22Rv1 (cell line): ENCODE measurements around the gene CEP89.
"Not testable (repeated sequence)": the region's sequence is repeated elsewhere in the genome, so short reads cannot be mapped to it uniquely, and the experiment has no call there.

ENCODE experiments used
- ZFX ChIP-seq: fragments of 450-650 bp; IDR thresholded peaks from 2 replicates; pipeline ENCODE4 v1.6.1; 2017; ENCODE audit warnings: antibody characterized with exemption, borderline replicate concordance
- TF ChIP-seq, protein P1 (sequence below): fragments of 450-650 bp; IDR thresholded peaks from 2 replicates; pipeline ENCODE4 v1.5.1; 2017; ENCODE audit warnings: mild to moderate bottlenecking

DNA sequence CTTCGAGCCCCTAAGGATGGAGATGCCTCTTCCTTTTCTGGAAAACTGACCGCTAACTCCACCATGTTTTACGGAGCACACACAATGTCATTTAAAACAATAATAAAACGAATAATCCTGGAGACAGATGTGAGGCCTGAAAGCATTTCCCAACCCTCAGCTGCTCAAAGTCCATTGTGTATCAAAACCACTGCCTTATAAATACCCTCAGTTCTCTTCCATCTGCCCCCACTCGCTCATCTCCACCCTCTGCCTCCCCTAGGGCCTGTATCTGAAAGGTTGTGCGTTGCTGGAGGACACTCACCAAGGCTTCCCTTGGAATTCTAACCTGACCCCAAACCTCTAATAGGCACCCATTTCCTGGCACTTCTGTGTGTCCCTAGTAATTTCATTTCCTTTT, 10.7 kb upstream of the CEP89 start:
- TF ChIP-seq, protein P1, sequence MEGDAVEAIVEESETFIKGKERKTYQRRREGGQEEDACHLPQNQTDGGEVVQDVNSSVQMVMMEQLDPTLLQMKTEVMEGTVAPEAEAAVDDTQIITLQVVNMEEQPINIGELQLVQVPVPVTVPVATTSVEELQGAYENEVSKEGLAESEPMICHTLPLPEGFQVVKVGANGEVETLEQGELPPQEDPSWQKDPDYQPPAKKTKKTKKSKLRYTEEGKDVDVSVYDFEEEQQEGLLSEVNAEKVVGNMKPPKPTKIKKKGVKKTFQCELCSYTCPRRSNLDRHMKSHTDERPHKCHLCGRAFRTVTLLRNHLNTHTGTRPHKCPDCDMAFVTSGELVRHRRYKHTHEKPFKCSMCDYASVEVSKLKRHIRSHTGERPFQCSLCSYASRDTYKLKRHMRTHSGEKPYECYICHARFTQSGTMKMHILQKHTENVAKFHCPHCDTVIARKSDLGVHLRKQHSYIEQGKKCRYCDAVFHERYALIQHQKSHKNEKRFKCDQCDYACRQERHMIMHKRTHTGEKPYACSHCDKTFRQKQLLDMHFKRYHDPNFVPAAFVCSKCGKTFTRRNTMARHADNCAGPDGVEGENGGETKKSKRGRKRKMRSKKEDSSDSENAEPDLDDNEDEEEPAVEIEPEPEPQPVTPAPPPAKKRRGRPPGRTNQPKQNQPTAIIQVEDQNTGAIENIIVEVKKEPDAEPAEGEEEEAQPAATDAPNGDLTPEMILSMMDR, result not testable (repeated sequence)
- TF ChIP-seq ZFX, result not testable (repeated sequence)
